Hypothalamus (tissue), 51 donors: Measurements from ENCODE around the gene ZNF142.

Experiments
- DNase-seq, 51 donors: peaks; one replicate each; lab custom pipeline; 2025; lab: John Stamatoyannopoulos, UW

The ZNF142 gene

DNA sequence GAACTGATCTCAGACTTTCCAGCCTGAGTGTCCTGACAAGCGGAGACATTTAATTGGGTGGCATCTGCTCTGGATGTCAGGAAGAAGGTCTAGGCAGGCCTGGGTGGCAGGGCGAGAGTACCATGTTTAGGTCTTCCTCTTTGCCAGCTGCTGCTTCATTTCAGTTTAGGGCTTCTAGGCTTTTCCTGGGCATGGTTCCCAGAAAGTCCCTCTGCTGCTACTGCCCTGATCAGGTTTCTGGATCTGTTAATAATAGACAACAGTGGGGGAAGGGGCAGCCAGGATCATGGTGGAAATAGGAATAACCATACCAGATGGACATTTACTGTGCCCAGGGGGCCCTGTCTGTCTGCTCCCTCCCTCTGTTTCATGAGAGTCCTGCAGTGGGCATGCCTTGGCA is 54.0 kb downstream of the ZNF142 start:
- peak in 3 of 51 donors; percentile 8 to 22 (median 10) for DNase-seq
